Pancreas (tissue), 10 donors: ENCODE measurements around the gene SCMH1. TPM values are rescaled to one million over a fixed set of nuclear protein-coding genes. Genes with fewer than 3 reads are reported as not detected.

Experiments
- ATAC-seq, 4 donors: fragments of 200-7000 bp; cut with Tn5 transposase; one replicate each; pipeline versions ENCODE4 v1.8.0 to v1.9.1; 2020; ENCODE audit warnings: mild to moderate bottlenecking in 4 of 4, moderate library complexity in 4 of 4
- DNase-seq, 6 donors: peaks; one replicate each; pipeline ENCODE4 v3.0.0-alpha.2; 2020
- FAIRE-seq: peaks from 2 replicates; lab custom pipeline; 2012; peaks lifted over from hg19 to GRCh38; lab: Jason Lieb, UNC
- H3K27ac ChIP-seq, 4 donors: fragments of 200-600 bp; sonication (generic); 1 replicate in 3 of 4; 2 replicates in 1 of 4; pipeline versions ENCODE4 v1.5.0 to v1.8.0; 2020
- H3K27me3 ChIP-seq, 4 donors: fragments of 200-600 bp; one replicate each; pipeline ENCODE4 v1.8.0; 2021
- H3K36me3 ChIP-seq, 3 donors: fragments of 200-600 bp; sonication (generic) in 1 of 3; one replicate each; pipeline versions ENCODE4 v1.5.0 to v1.8.0; 2020 to 2021
- H3K4me1 ChIP-seq, 3 donors: fragments of 200-600 bp; one replicate each; pipeline ENCODE4 v1.8.0; 2021
- H3K4me3 ChIP-seq, 4 donors: fragments of 200-600 bp; sonication (generic) in 2 of 4; one replicate each; pipeline versions ENCODE4 v1.5.0 to v1.8.0; 2020 to 2021
- H3K9me3 ChIP-seq, 4 donors: fragments of 200-600 bp; one replicate each; pipeline ENCODE4 v1.8.0; 2021
- CTCF ChIP-seq, 4 donors: fragments of 200-600 bp; sonication (generic) in 3 of 4; IDR thresholded peaks; one replicate each; pipeline versions ENCODE4 v1.5.0 to v1.8.0; 2021; ENCODE audit warnings: antibody characterized with exemption in 4 of 4
- WGBS, 2 donors: extraction: QIAGEN DNeasy Blood & Tissue Kit; methylation state at CpG; one replicate each; pipeline ENCODE4 v1.1.7; 2013; 5-methylcytosine and 5-hydroxymethylcytosine counted together
- intact Hi-C, 3 donors: fragments of 100-400 bp; cut with DNase I; formaldehyde crosslinking; loops; one replicate each; pipeline versions ENCODE4 v1.11.1 to v1.14.2; 2022
- polyA plus RNA-seq, 2 donors: library from polyadenylated mRNA; stranded (reverse); fragments of 200-250 nt; gene quantifications; one replicate each; pipeline ENCODE4 v1.2.3, GENCODE V29; 2013
- total RNA-seq, 6 donors: library from RNA; stranded (reverse); fragmentation: NEBNext Ultra II Directional in 4 of 6; extraction: Animal tissue kit (Norgen Biotek cat#: 25700) in 4 of 6; gene quantifications; one replicate each; pipeline versions ENCODE4 v1.2.1 to v1.2.4, GENCODE V29; 2021 to 2023
- donor health status: healthy with polysubstance abuse.
- donor health status: DM: no; HTN: no; CAD: no; lungs with moderate emphysema.
- donor health status: DM: no; HTN: no; CAD: no.
- donor health status: control.
- donor health status: control.
- donor health status: Bipolar disorder and iron deficiency.
- donor health status: DM: yes; HTN: yes; CAD: no.
- donor health status: DM: no; HTN: no; CAD: no.
- donor health status: DM: no; HTN: no; CAD: no.
- donor health status: DM: yes; HTN: yes; CAD: no.

Gene SCMH1
- total and polyA plus RNA-seq, 8 donors: 24.5 to 41.9 (median 29.9) TPM

- TF ChIP-seq CTCF (IDR thresholded peaks at IDR 0.05): no peak
- ATAC-seq (peak in 1 of 4 donors; percentile 2), DNase-seq (no peak), FAIRE-seq (no peak)
- Histone ChIP-seq H3K4me1 (peaks cover 16 to 38% (median 36%) of the 10 kb centered on the region in 3 donors), H3K36me3 (no peaks in the 10 kb centered on the region), H3K4me3 (peak overlapping the region; percentile 43 to 96 (median 87)), H3K27ac (peak overlapping the region; percentile 91 to 97 (median 94)), H3K9me3 (no peaks in the 10 kb centered on the region), H3K27me3 (no peaks in the 10 kb centered on the region)
- WGBS, 2 donors: 9 to 11% methylated on average over 12 of the region's 12 CpGs
- intact Hi-C loops: no loop called here
Measured at GRCh38 chr1:41240781-41241353, 1.2 kb downstream of the SCMH1 start.

- no peak for TF ChIP-seq CTCF (IDR thresholded peaks at IDR 0.05)
- peak; percentile 44 to 72 (median 64) for ATAC-seq
- FAIRE-seq: no peak
- Histone ChIP-seq H3K36me3 (no peaks in the 10 kb centered on the region), H3K27me3 (no peaks in the 10 kb centered on the region), H3K9me3 (no peaks in the 10 kb centered on the region), H3K4me1 (peaks cover 16 to 36% (median 36%) of the 10 kb centered on the region in 3 donors), H3K27ac (peak overlapping the region; percentile 5 to 97 (median 94)), H3K4me3 (no peak overlapping the region)
- peak in 1 of 6 donors; percentile 22 for DNase-seq
- intact Hi-C loops: no loop called here
Measured at GRCh38 chr1:41239988-41240610, 2.0 kb downstream of the SCMH1 start.

- FAIRE-seq: no peak
- H3K4me3 ChIP-seq: no peak overlapping the region
- no peak for TF ChIP-seq CTCF (IDR thresholded peaks at IDR 0.05)
- DNase-seq: no peak
- WGBS, 2 donors: 67 to 72% methylated on average over 5 of the region's 5 CpGs
- H3K27ac ChIP-seq: peak overlapping the region in 1 of 4 donors; percentile 48
- no peaks in the 10 kb centered on the region for H3K36me3 ChIP-seq
- intact Hi-C loops: no loop called here
- H3K9me3 ChIP-seq: no peaks in the 10 kb centered on the region
- no peaks in the 10 kb centered on the region for H3K27me3 ChIP-seq
- peaks cover 23 to 43% (median 40%) of the 10 kb centered on the region in 3 donors for H3K4me1 ChIP-seq
- ATAC-seq: peak in 1 of 4 donors; percentile 15
Measured at GRCh38 chr1:41238311-41238988, 3.7 kb downstream of the SCMH1 start.

- WGBS, 2 donors: 86 to 90% methylated on average over 2 of the region's 2 CpGs
Measured at GRCh38 chr1:41236781-41237180, 5.3 kb downstream of the SCMH1 start.

More at GRCh38 chr1:41236781-41237180, 5.3 kb downstream of the SCMH1 start:
- DNase-seq: no peak
- TF ChIP-seq CTCF (IDR thresholded peaks at IDR 0.05): no peak
- no peaks in the 10 kb centered on the region for H3K9me3 ChIP-seq
- ATAC-seq: no peak
- no peaks in the 10 kb centered on the region for H3K36me3 ChIP-seq
- H3K4me1 ChIP-seq: peaks cover 38 to 51% (median 50%) of the 10 kb centered on the region in 3 donors
- intact Hi-C loops: no loop called here
- H3K27ac ChIP-seq: no peak overlapping the region
- H3K27me3 ChIP-seq: no peaks in the 10 kb centered on the region
- no peak for FAIRE-seq
- H3K4me3 ChIP-seq: no peak overlapping the region
